SK-N-MC (cell line): Measurements from ENCODE around the gene ACKR2.

ENCODE experiments used
- EZH2 ChIP-seq: fragments of 200-600 bp; sonication (generic); IDR thresholded peaks from one replicate; pipeline ENCODE4 v1.6.1; 2017; ENCODE audit warnings: antibody characterized with exemption
- FOXP2 ChIP-seq: optimal IDR thresholded peaks from 2 replicates; pipeline ENCODE3; 2011; ENCODE audit warnings: mild to moderate bottlenecking, moderate library complexity; ENCODE audit not compliant: insufficient read depth; ENCODE audit errors: extremely low read length, control extremely low read depth
- POLR2AphosphoS5 ChIP-seq: IDR thresholded peaks from 2 replicates; pipeline ENCODE4 v1.6.1; 2012; ENCODE audit warnings: mild to moderate bottlenecking, low read depth, low read length, borderline replicate concordance

DNA sequence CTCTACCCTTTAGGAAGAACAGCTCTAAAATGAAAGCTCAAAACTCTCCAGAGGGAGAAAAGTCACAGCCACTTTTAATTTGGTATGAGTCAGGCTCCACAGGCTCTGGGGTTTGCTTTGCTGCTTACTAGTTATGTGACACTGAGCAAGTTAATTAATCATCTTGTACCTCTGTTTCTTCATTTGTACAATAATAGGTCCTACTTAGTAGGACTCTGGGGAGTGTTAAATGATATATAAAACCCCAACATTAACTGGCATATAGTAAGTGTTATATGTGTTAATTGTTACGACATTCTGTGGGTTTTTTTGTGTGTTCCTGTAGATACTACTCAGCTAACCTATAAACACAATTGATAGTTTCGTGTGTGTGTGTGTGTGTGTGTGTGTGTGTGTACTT, 6.6 kb downstream of the ACKR2 start:
- no peak for TF ChIP-seq EZH2
- TF ChIP-seq POLR2AphosphoS5, result no peak
- no peak for TF ChIP-seq FOXP2
